Tibial nerve (tissue), 4 donors: Measurements from ENCODE around the gene LIMK1. TPM values are rescaled to one million over a fixed set of nuclear protein-coding genes. Genes with fewer than 3 reads are reported as not detected.

ENCODE experiments used
- DNase-seq, 2 donors: peaks; one replicate each; pipeline ENCODE4 v3.0.0-alpha.2; 2019; ENCODE audit warnings: low spot score in 2 of 2
- H3K27ac ChIP-seq, 4 donors: fragments of 200-600 bp; sonication (generic) in 3 of 4; one replicate each; pipeline ENCODE4 v1.5.1; 2017 to 2019; ENCODE audit warnings: mild to moderate bottlenecking in 1 of 4
- H3K27me3 ChIP-seq, 2 donors: fragments of 200-600 bp; sonication (generic) in 1 of 2; one replicate each; pipeline versions ENCODE4 v1.5.1 to v1.6.0; 2017 to 2019
- H3K36me3 ChIP-seq, 3 donors: fragments of 200-600 bp; sonication (generic); one replicate each; pipeline ENCODE4 v1.5.1; 2018 to 2019
- H3K4me1 ChIP-seq, 4 donors: fragments of 200-600 bp; sonication (generic) in 3 of 4; one replicate each; pipeline ENCODE4 v1.5.1; 2017 to 2019
- H3K4me3 ChIP-seq, 4 donors: fragments of 200-600 bp; sonication (generic) in 3 of 4; one replicate each; pipeline ENCODE4 v1.5.1; 2017 to 2019; ENCODE audit warnings: mild to moderate bottlenecking in 1 of 4, moderate library complexity in 1 of 4
- H3K9me3 ChIP-seq, 4 donors: fragments of 200-600 bp; sonication (generic) in 3 of 4; one replicate each; pipeline ENCODE4 v1.5.1; 2017 to 2019
- CTCF ChIP-seq, 5 experiments: fragments of 200-600 bp in 3 of 5; fragments of 450-650 bp in 2 of 5; sonication (generic) in 3 of 5; IDR thresholded peaks; one replicate each; pipeline ENCODE4 v1.5.1; 2016 to 2019; ENCODE audit warnings: antibody characterized with exemption in 5 of 5, mild to moderate bottlenecking in 3 of 5, moderate library complexity in 2 of 5
- EP300 ChIP-seq, 2 donors: sonication (generic); formaldehyde crosslinking; IDR thresholded peaks; one replicate each; pipeline ENCODE4 v1.6.1; 2017; ENCODE audit warnings: antibody characterized with exemption in 2 of 2, mild to moderate bottlenecking in 1 of 2
- POLR2A ChIP-seq, 2 donors: fragments of 450-650 bp; IDR thresholded peaks; one replicate each; pipeline ENCODE4 v1.6.1; 2017; ENCODE audit warnings: antibody characterized with exemption in 2 of 2, mild to moderate bottlenecking in 2 of 2, moderate library complexity in 2 of 2
- WGBS, 2 donors: methylation state at CpG; one replicate each; pipeline ENCODE4 v1.1.5; 2018; 5-methylcytosine and 5-hydroxymethylcytosine counted together
- total RNA-seq, 4 donors: library from RNA; depleted of rRNA; stranded (reverse); fragments of >200 nt; gene quantifications; one replicate each; pipeline ENCODE4 v1.1.0, GENCODE V29; 2016

LIMK1 gene
- 10 to 100 TPM; 14.4 to 30.3 (median 17.0) TPM for total RNA-seq

GRCh38 chr7:74083117-74083876 lies at the start of gene LIMK1:
TSS of gene LIMK1 (plus strand) at chr7:74083804. CDS start at chr7:74083991, 187 bp downstream.
- 29 to 60% methylated on average over 2 to 19 of the region's 71 CpGs for WGBS, 2 donors

GRCh38 chr7:74037609-74038008 lies 46.0 kb upstream of the LIMK1 start:
- peak overlapping the region in 3 of 4 donors; percentile 53 to 91 (median 84) for H3K27ac ChIP-seq
- no peak for DNase-seq
- H3K4me1 ChIP-seq, result peaks cover 0 to 79% (median 38%) of the 10 kb centered on the region in 4 donors
- H3K36me3 ChIP-seq, result peaks cover 0 to 46% (median 0%) of the 10 kb centered on the region in 3 donors
- H3K4me3 ChIP-seq, result no peak overlapping the region
- WGBS, 2 donors, result 82 to 83% methylated on average over 8 of the region's 8 CpGs
- no peaks in the 10 kb centered on the region for H3K27me3 ChIP-seq
- H3K9me3 ChIP-seq, result no peaks in the 10 kb centered on the region
- TF ChIP-seq EP300 (IDR thresholded peaks at IDR 0.05), result no peak
- TF ChIP-seq POLR2A (IDR thresholded peaks at IDR 0.05), result no peak
- no peak for TF ChIP-seq CTCF (IDR thresholded peaks at IDR 0.05)

More at GRCh38 chr7:74083117-74083876, at the start of gene LIMK1:
- H3K27ac ChIP-seq, result peak within 1 kb of the TSS; percentile 59 to 87 (median 81)
- H3K36me3 ChIP-seq, result peaks cover 0 to 20% (median 0%) of the 10 kb centered on the region in 3 donors
- TF ChIP-seq CTCF (IDR thresholded peaks at IDR 0.05) (no peak), EP300 (IDR thresholded peaks at IDR 0.05) (no peak), POLR2A (IDR thresholded peaks at IDR 0.05) (no peak)
- DNase-seq, result peak; percentile 53 to 58
- no peaks in the 10 kb centered on the region for H3K9me3 ChIP-seq
- no peaks in the 10 kb centered on the region for H3K27me3 ChIP-seq
- H3K4me3 ChIP-seq, result peak within 1 kb of the TSS; percentile 72 to 94 (median 77)
- peaks cover 0 to 24% (median 15%) of the 10 kb centered on the region in 4 donors for H3K4me1 ChIP-seq

- H3K27me3 ChIP-seq, result no peaks in the 10 kb centered on the region
- peak overlapping the region; percentile 35 to 91 (median 78) for H3K27ac ChIP-seq
- H3K36me3 ChIP-seq, result peaks cover 0 to 46% (median 0%) of the 10 kb centered on the region in 3 donors
- 74 to 75% methylated on average over 14 to 16 of the region's 16 CpGs for WGBS, 2 donors
- TF ChIP-seq POLR2A (IDR thresholded peaks at IDR 0.05), result no peak
- TF ChIP-seq EP300 (IDR thresholded peaks at IDR 0.05), result peak in 1 of 2 donors; percentile 55
- H3K9me3 ChIP-seq, result no peaks in the 10 kb centered on the region
- peak in 1 of 2 donors; percentile 46 for DNase-seq
- H3K4me1 ChIP-seq, result peaks cover 0 to 79% (median 31%) of the 10 kb centered on the region in 4 donors
- no peak overlapping the region for H3K4me3 ChIP-seq
These were observed 45.2 kb upstream of the LIMK1 start for GRCh38 chr7:74038194-74038961.

DNA sequence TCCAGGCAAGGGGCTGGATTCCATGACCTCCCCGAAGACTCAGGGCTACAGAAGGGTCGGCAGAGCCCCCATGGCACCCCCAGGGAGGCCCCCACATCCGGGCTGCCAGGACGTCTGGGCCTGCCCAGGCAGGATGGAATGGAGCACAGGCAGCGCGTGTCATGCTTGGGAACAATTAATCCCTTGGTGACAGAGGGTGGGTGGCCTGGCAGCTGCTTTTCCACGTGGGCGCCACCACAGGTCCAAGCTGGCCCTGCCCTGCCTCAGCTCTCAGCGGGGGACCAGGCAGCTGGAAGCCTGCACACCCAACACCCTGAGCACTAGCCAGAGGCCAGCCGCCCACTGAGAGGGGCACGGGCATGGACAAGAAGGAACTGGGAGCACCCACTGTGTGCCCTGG lies 44.3 kb upstream of the LIMK1 start:
- H3K27ac ChIP-seq, result peak overlapping the region; percentile 27 to 91 (median 78)
- 29 to 54% methylated on average over 2 to 9 of the region's 11 CpGs for WGBS, 2 donors
- H3K9me3 ChIP-seq, result no peaks in the 10 kb centered on the region
- no peaks in the 10 kb centered on the region for H3K27me3 ChIP-seq
- peaks cover 0 to 78% (median 22%) of the 10 kb centered on the region in 4 donors for H3K4me1 ChIP-seq
- peaks cover 0 to 50% (median 0%) of the 10 kb centered on the region in 3 donors for H3K36me3 ChIP-seq
- DNase-seq, result no peak
- no peak overlapping the region for H3K4me3 ChIP-seq
- TF ChIP-seq POLR2A (IDR thresholded peaks at IDR 0.05) (no peak), EP300 (IDR thresholded peaks at IDR 0.05) (peak in 1 of 2 donors; percentile 78)

DNA sequence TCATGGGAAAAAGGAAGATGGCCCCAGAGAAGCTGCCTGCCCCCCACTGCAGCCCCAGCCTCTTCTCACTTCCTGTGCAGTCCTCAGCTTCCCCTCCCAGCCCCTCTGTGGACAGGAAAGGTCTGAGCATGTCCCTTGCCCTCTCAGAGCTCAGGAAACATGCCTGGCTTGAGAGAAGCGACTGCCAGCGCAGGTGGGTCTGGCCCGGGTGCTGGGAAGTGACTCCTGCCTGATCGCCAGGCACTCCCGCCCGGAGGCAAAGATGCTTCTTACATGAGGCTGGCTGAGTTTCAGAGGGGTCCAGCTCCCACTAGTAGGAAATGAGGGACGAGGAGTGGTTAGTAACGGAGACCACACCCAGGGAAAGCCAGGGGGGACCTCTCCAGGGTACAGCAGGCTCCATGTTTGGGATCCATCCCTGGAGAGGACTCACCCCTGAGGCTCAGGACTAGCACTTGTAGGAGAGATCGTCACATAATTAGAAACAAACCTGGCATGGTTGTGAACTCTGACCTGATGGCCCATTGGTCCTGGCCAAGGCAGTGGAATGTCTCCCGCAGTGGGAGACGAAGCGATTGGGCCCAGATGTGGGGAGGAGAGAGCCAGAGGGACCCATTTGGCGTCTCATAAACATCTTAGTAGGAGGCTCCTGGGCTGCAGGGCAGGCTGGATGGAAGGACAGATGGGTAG lies 43.4 kb upstream of the LIMK1 start:
- H3K36me3 ChIP-seq, result peaks cover 0 to 53% (median 0%) of the 10 kb centered on the region in 3 donors
- DNase-seq, result no peak
- no peak overlapping the region for H3K4me3 ChIP-seq
- WGBS, 2 donors, result 72 to 81% methylated on average over 12 to 13 of the region's 13 CpGs
- no peaks in the 10 kb centered on the region for H3K9me3 ChIP-seq
- H3K27ac ChIP-seq, result peak overlapping the region in 3 of 4 donors; percentile 3 to 91 (median 57)
- TF ChIP-seq CTCF (IDR thresholded peaks at IDR 0.05), result no peak
- H3K4me1 ChIP-seq, result peaks cover 0 to 68% (median 22%) of the 10 kb centered on the region in 4 donors
- no peaks in the 10 kb centered on the region for H3K27me3 ChIP-seq
